BE2C (cell line): ENCODE results near the gene SNX32.

Experiments
- DNase-seq: peaks from one replicate; pipeline ENCODE4 v3.0.0-alpha.2; 2020
- H3K27me3 ChIP-seq: fragments of 250-450 bp; sonication (Bioruptor Pico); 2 replicates; pipeline ENCODE4 v1.5.1; 2020; ENCODE audit warnings: mild to moderate bottlenecking
- H3K36me3 ChIP-seq: fragments of 250-450 bp; sonication (Bioruptor Pico); 2 replicates; pipeline ENCODE4 v1.5.1; 2020; ENCODE audit warnings: mild to moderate bottlenecking
- H3K4me1 ChIP-seq: fragments of 250-450 bp; sonication (Bioruptor Pico); 2 replicates; pipeline ENCODE4 v1.5.1; 2020
- H3K4me3 ChIP-seq: 2 replicates; pipeline ENCODE4 v1.5.1; 2011; ENCODE audit warnings: low read depth, low read length
- H3K9me3 ChIP-seq: fragments of 250-450 bp; sonication (Bioruptor Pico); 2 replicates; pipeline ENCODE4 v1.5.1; 2020
- TF ChIP-seq, protein P1 (sequence below): IDR thresholded peaks from 2 replicates; pipeline ENCODE4 v1.5.1; 2012; ENCODE audit warnings: mild to moderate bottlenecking, low read depth, low read length

SNX32 gene

DNA sequence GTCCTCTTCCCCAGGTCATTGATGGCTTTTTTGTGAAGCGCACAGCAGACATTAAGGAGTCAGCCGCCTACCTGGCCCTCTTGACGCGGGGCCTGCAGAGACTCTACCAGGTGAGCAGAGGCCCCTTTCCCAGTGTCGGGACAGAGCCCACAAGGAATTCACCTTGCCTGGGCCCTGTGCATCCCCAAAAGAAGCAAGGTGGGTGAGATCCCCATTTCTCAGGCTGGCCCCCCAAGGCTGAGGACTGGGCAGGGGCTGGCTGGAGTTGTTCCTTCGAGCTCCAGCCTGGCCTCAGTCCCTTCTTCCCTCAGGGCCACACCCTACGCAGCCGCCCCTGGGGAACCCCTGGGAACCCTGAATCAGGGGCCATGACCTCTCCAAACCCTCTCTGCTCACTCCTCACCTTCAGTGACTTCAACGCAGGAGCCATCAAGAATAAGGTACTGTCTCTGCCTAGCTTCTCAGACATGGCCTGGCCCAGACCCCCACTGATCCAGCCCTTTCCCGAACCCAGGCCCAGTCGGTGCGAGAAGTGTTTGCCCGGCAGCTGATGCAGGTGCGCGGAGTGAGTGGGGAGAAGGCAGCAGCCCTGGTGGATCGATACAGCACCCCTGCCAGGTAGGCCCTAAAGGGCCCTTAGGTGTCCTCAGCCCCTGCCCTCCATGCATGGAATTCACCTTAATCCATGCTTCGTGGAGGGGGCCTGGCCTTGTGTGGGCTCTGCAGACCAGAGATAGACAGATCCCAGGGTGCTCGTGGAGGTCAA lies 31.1 kb downstream of the SNX32 start:
- Histone ChIP-seq H3K27me3 (no peaks in the 10 kb centered on the region), H3K4me1 (no peaks in the 10 kb centered on the region; the same call in 1 of the 2 replicates), H3K9me3 (no peaks in the 10 kb centered on the region), H3K4me3 (no peak overlapping the region), H3K36me3 (peaks cover 38% of the 10 kb centered on the region)
- TF ChIP-seq, protein P1, sequence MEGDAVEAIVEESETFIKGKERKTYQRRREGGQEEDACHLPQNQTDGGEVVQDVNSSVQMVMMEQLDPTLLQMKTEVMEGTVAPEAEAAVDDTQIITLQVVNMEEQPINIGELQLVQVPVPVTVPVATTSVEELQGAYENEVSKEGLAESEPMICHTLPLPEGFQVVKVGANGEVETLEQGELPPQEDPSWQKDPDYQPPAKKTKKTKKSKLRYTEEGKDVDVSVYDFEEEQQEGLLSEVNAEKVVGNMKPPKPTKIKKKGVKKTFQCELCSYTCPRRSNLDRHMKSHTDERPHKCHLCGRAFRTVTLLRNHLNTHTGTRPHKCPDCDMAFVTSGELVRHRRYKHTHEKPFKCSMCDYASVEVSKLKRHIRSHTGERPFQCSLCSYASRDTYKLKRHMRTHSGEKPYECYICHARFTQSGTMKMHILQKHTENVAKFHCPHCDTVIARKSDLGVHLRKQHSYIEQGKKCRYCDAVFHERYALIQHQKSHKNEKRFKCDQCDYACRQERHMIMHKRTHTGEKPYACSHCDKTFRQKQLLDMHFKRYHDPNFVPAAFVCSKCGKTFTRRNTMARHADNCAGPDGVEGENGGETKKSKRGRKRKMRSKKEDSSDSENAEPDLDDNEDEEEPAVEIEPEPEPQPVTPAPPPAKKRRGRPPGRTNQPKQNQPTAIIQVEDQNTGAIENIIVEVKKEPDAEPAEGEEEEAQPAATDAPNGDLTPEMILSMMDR, result no peak
- no peak for DNase-seq

DNA sequence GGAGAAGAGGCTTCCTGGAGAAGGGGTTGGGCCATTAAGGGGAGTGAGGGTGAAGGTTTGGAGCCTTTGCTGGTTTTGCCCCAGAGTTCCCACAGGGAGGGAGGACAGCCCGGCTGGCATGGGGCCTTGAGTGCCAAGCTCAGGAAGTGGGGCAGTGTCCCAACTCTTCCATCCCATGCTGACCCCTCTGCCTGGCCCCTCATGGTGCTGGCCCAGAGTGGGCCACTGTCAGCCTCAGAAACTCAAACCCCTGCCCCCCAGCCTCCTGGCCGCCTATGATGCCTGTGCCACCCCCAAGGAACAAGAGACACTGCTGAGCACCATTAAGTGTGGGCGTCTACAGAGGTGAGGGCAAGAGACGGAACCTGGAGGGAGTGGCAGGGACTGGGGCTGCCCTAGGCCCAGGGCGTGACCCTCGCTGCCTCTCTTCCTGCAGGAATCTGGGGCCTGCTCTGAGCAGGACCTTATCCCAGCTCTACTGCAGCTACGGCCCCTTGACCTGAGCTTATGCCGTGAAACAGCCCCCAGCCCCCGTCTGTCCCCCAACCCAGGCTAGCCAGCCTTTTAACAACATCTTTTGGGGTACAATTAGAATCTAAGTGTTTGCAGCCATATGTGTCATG lies 31.9 kb downstream of the SNX32 start:
- TF ChIP-seq, protein P1, result no peak
- no peaks in the 10 kb centered on the region for H3K27me3 ChIP-seq
- H3K36me3 ChIP-seq, result peaks cover 38% of the 10 kb centered on the region
- peaks cover 3% of the 10 kb centered on the region for H3K4me1 ChIP-seq
- H3K9me3 ChIP-seq, result no peaks in the 10 kb centered on the region
- no peak overlapping the region for H3K4me3 ChIP-seq
- no peak for DNase-seq

DNA sequence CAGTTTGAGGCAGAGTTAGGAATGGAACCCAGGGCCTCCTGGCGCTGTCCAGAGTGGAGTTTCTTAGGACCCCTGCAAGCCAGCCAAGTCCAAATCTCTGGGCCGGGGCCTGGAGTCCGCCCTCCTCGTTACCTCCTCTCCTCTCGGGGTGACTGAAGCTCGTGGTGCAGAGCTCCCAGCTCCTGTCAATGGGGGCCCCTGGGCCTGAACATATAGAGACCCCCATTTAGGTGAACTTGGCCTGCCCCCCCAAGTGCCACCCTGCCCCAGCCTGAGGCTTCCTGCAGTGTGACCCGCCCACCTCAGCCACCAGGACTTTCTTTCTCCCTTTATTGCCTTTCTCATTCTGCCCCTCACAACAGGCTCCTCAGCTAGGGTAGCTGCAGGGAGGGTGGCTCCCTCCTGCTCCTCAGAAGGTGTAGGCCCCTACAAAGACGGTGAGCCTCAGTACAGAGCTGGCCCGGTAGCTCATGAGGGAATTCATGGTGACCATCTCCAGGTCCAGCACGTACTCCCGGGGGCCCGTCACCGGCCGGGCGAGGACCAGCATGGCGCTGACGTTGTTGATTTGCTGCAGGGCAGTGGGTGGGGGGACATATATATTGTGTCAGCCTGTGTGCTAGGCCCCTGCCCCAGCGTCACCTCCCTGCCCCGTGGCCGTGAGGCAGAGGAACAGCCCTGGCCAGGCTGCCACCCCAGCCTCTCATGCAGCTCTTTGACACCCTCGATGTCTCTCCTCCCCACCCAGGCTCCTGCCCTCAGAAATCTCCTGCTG lies 32.9 kb downstream of the SNX32 start:
- TF ChIP-seq, protein P1, result no peak
- no peak overlapping the region for H3K4me3 ChIP-seq
- peaks cover 38% of the 10 kb centered on the region for H3K36me3 ChIP-seq
- H3K27me3 ChIP-seq, result no peaks in the 10 kb centered on the region
- no peak for DNase-seq
- no peaks in the 10 kb centered on the region for H3K9me3 ChIP-seq
- peaks cover 13% of the 10 kb centered on the region for H3K4me1 ChIP-seq

DNA sequence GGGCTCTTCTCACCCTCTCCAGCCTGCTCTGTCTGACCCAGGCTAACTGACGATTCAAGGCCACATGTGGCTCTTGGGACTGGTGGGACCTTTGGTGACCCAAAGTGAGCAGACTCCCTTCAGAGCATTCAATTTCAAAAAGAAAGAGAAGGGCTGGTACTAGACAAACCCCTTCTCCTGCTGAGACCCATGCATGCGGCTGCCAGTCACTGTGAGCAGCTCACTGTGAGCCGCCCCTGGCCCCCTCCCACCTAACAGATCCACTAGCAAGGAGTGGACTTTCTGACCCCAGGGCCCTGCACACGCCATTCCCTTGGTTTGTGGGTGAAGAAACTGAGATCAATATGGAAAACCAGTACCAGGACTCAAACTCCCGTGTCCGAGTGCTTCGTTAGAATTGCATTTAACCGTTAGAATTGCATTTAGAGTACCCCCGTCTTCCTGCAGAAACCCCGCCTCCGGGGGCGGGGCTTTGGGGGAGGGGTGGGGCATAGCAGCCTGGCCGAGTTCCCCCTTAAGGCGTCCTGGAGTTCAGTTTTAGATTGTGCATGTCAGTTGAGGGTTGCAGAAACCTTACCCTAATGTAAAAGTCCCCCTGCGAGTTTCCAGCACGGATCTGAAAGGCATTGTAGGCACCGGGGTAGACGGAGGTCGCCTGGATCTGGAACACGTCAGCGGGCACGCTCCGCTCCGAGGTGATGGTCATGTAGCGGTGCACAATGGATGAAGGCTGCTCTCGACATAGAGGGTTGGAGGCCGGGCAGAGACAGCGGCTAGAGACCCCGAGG lies 33.7 kb downstream of the SNX32 start:
- peaks cover 33% of the 10 kb centered on the region for H3K36me3 ChIP-seq
- peaks cover 13% of the 10 kb centered on the region for H3K4me1 ChIP-seq
- TF ChIP-seq, protein P1, result no peak
- peak overlapping the region; percentile 69 for H3K4me3 ChIP-seq
- H3K9me3 ChIP-seq, result no peaks in the 10 kb centered on the region
- H3K27me3 ChIP-seq, result no peaks in the 10 kb centered on the region
- DNase-seq, result peak; percentile 75

DNA sequence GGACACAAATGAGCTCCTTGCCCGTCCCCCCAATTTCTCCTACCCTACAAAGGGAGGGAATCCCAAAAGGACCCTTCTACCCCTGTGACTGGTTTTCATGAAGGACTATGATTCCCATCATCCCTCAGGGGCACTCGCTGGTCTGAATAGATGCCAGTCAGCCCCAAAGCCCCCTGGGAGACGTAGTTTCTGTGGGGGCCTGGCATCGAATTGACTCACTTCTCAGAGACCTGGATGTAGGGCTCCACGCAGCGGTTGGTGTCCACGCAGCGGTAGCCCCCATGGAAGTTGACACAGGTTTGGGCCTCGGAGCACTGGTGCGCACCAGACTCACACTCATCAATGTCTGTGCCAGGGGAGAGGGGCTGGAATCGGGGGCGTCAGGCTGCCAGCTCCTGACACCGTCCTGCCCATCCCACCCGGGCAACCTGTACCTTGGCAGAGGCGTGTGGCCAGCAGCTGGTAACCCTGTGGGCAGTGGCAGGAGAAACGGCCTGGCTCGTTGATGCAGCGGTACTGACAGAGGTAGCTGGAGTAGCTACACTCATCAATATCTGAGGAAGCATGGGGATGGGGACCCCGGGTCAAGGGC lies 34.4 kb downstream of the SNX32 start:
- DNase-seq, result peak; percentile 86
- peak overlapping the region; percentile 69 for H3K4me3 ChIP-seq
- peaks cover 26% of the 10 kb centered on the region for H3K36me3 ChIP-seq
- TF ChIP-seq, protein P1, result no peak
- H3K9me3 ChIP-seq, result no peaks in the 10 kb centered on the region
- H3K27me3 ChIP-seq, result no peaks in the 10 kb centered on the region
- peaks cover 13% of the 10 kb centered on the region for H3K4me1 ChIP-seq
